HCT116 (cell line): ENCODE results near the gene THSD4. TPM values are rescaled to one million over a fixed set of nuclear protein-coding genes. Genes with fewer than 3 reads are reported as not detected.

Source experiments
- ATAC-seq: fragments of 200-7000 bp; cut with Tn5 transposase; 2 replicates; pipeline ENCODE4 v1.9.1; 2020; ENCODE audit warnings: mild to moderate bottlenecking, moderate library complexity
- BruUV-seq: library from RNA; stranded (reverse); fragments of 400-500 nt; replicated peaks from 2 replicates; lab custom pipeline; 2021; lab: Mats Ljungman, UMichigan
- CTCF ChIA-PET: fragments of 300-600 bp; sonication (Branson Sonifier 250); formaldehyde crosslinking; loops from one replicate; lab custom pipeline; 2021; ENCODE audit warnings: antibody characterized with exemption; lab: Charles Lee
- POLR2A ChIA-PET: fragments of 300-600, 350-600 bp; sonication (Branson Sonifier 250); formaldehyde crosslinking; loops from one replicate; lab custom pipeline; 2021; ENCODE audit warnings: antibody characterized with exemption; lab: Charles Lee
- RAD21 ChIA-PET, 2 experiments: fragments of 300-600 bp; sonication (Branson Sonifier 250); formaldehyde crosslinking; loops; one replicate each; lab custom pipeline; 2023; ENCODE audit warnings: low total read pairs in 2 of 2; ENCODE audit not compliant: uncharacterized antibody in 2 of 2, unreplicated experiment in 2 of 2, low non-redundant PET in 1 of 2; lab: Charles Lee
- DNase-seq: peaks from one replicate; pipeline ENCODE4 v3.0.0-alpha.2; 2010; ENCODE audit warnings: low read depth, low spot score
- H2AFZ ChIP-seq: fragments of 200-600 bp; shearing (Covaris generic), sonication (generic); 2 replicates; pipeline ENCODE4 v1.6.1; 2017; ENCODE audit warnings: low read depth, mixed run types, mixed read lengths, antibody characterized with exemption, low read length; ENCODE audit not compliant: poor library complexity, severe bottlenecking
- H3K27ac ChIP-seq: 2 replicates; pipeline ENCODE4 v1.5.1; 2012; ENCODE audit warnings: low read depth, low read length
- H3K27me3 ChIP-seq: fragments of 200-600 bp; sonication (generic); 2 replicates; pipeline ENCODE4 v1.6.1; 2016; ENCODE audit warnings: mixed run types, low read length, mixed read lengths; ENCODE audit not compliant: insufficient read depth
- H3K36me3 ChIP-seq, 2 experiments: fragments of 200-500 bp in 1 of 2; fragments of 200-600 bp in 1 of 2; sonication (Bioruptor generic) in 1 of 2; sonication (generic) in 1 of 2; 2 replicates each; pipeline versions ENCODE4 v1.5.1 to v1.6.1; 2014 to 2016; ENCODE audit warnings: low read length in 2 of 2, inconsistent platforms in 1 of 2, mixed read lengths in 1 of 2, mixed run types in 1 of 2; ENCODE audit not compliant: insufficient read depth in 2 of 2, control insufficient read depth in 1 of 2
- H3K4me1 ChIP-seq, 2 experiments: fragments of 200-600 bp in 1 of 2; sonication (generic) in 1 of 2; 2 replicates each; pipeline versions ENCODE4 v1.5.1 to v1.6.1; 2012 to 2017; ENCODE audit warnings: low read length in 2 of 2, inconsistent platforms in 1 of 2, mild to moderate bottlenecking in 1 of 2, mixed read lengths in 1 of 2, mixed run types in 1 of 2, moderate library complexity in 1 of 2; ENCODE audit not compliant: insufficient read depth in 2 of 2, control insufficient read depth in 1 of 2
- H3K4me2 ChIP-seq: fragments of 200-600 bp; sonication (generic); 2 replicates; pipeline ENCODE4 v1.6.1; 2017; ENCODE audit warnings: mixed run types, low read length, mixed read lengths
- H3K4me3 ChIP-seq, 2 experiments: fragments of 200-600 bp in 1 of 2; sonication (generic) in 1 of 2; replicated peaks in 1 of 2; 2 replicates each; pipeline ENCODE4 v1.5.1; 2011 to 2016; ENCODE audit warnings: low read length in 2 of 2, control low read depth in 1 of 2, low read depth in 1 of 2, mild to moderate bottlenecking in 1 of 2, mixed read lengths in 1 of 2, mixed run types in 1 of 2
- H3K79me2 ChIP-seq: fragments of 200-600 bp; sonication (generic); 2 replicates; pipeline ENCODE4 v1.6.1; 2017; ENCODE audit warnings: mild to moderate bottlenecking, mixed run types, low read length, moderate library complexity, mixed read lengths; ENCODE audit not compliant: insufficient read depth
- H3K9ac ChIP-seq: fragments of 200-600 bp; sonication (generic); 2 replicates; pipeline ENCODE4 v1.6.1; 2016; ENCODE audit warnings: low read length, mixed read lengths
- H3K9me2 ChIP-seq: fragments of 200-600 bp; sonication (generic), shearing (Covaris generic); 2 replicates; pipeline ENCODE4 v1.6.1; 2017; ENCODE audit warnings: mixed run types, mild to moderate bottlenecking, moderate library complexity; ENCODE audit not compliant: insufficient read depth
- H3K9me3 ChIP-seq, 2 experiments: fragments of 200-500 bp in 1 of 2; fragments of 200-600 bp in 1 of 2; sonication (Bioruptor generic) in 1 of 2; sonication (generic) in 1 of 2; 2 replicates each; pipeline ENCODE4 v1.6.1; 2014 to 2017; ENCODE audit warnings: low read length in 2 of 2, mixed read lengths in 2 of 2, inconsistent platforms in 1 of 2, low read depth in 1 of 2, mild to moderate bottlenecking in 1 of 2, mixed run types in 1 of 2, moderate library complexity in 1 of 2; ENCODE audit not compliant: control insufficient read depth in 1 of 2, insufficient read depth in 1 of 2
- H4K20me1 ChIP-seq: fragments of 200-600 bp; sonication (generic), shearing (Covaris generic); 2 replicates; pipeline ENCODE4 v1.6.1; 2017; ENCODE audit warnings: mixed run types, mild to moderate bottlenecking, moderate library complexity; ENCODE audit not compliant: insufficient read depth
- CBX3 ChIP-seq: IDR thresholded peaks from 2 replicates; pipeline ENCODE4 v1.6.1; 2012; ENCODE audit warnings: low read depth
- FOSL1 ChIP-seq: IDR thresholded peaks from 2 replicates; pipeline ENCODE4 v1.6.1; 2012; ENCODE audit warnings: low read depth
- POLR2A ChIP-seq: IDR thresholded peaks from 2 replicates; pipeline ENCODE4 v1.7.0; 2011; ENCODE audit warnings: borderline replicate concordance; ENCODE audit not compliant: insufficient read depth, insufficient read length; ENCODE audit errors: extremely low read depth
- SP1 ChIP-seq: IDR thresholded peaks from 2 replicates; pipeline ENCODE4 v1.6.1; 2012; ENCODE audit warnings: low read depth
- TCF7L2 ChIP-seq: IDR thresholded peaks from 2 replicates; pipeline ENCODE4 v1.7.0; 2011; ENCODE audit warnings: borderline replicate concordance, inconsistent platforms; ENCODE audit not compliant: insufficient read depth, insufficient read length; ENCODE audit errors: extremely low read depth
- ZFX ChIP-seq: fragments of 450-650 bp; IDR thresholded peaks from 2 replicates; pipeline ENCODE4 v1.6.1; 2017
- intact Hi-C: fragments of 100-400 bp; cut with micrococcal nuclease; formaldehyde crosslinking; loops from 2 replicates; pipeline ENCODE4 v1.10.0; 2022
- total RNA-seq: library from RNA; stranded (reverse); gene quantifications from one replicate; pipeline ENCODE4 v1.2.1, GENCODE V29; 2021; ENCODE audit not compliant: unreplicated experiment
- TF ChIP-seq, protein P1 (sequence below): IDR thresholded peaks from 2 replicates; pipeline ENCODE4 v1.6.1; 2012
- TF ChIP-seq, protein P2 (sequence below): IDR thresholded peaks from 2 replicates; pipeline ENCODE4 v1.6.1; 2012; ENCODE audit warnings: low read depth
- TF ChIP-seq, protein P3 (sequence below): IDR thresholded peaks from 2 replicates; pipeline ENCODE4 v1.6.1; 2011; ENCODE audit warnings: mild to moderate bottlenecking, low read length, moderate library complexity; ENCODE audit not compliant: insufficient replicate concordance; ENCODE audit errors: extremely low read depth

The THSD4 gene
- total RNA-seq, 1 experiment from 2014 or later, result 30.5 TPM

DNA sequence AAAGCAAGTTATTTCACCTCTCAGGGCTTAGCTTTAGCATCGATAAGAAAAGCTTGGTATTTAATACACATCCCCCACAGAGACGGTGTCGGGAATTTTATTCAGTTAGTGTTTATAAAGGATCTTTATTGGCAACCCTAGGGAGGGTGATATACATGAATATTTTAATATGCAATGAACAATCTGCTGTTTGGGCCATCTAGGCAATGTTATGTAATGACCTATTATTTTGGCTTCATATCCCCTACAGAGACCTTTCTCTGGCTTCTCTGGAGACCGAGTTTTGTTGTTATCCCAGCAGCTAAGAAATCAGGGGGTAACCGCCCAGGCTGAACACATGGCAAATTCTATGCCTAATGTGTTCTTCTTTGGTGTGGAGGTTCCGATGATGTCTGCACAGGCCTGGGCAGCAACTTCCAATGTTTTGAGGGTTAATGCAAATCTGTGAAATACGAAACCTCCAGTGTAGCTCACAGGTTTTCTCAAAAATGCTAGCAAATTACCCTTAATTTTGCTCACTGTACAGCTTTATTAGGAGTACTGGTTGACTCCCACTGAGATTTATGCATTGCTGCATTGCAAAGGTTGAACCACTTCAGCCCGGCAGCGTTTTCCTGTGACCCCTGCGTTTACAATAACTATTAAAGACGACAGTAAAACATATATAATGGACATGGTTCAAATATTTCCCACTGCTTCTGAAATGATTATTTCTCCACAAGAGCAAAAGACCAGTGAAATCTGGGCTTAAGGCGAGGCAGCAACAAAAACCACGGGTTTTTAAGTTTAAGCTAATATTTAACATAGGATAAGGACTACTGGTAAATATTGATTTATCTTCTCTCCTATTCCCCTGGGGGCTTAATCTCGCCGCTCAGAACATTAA is 396.8 kb downstream of the THSD4 start:
- ChIA-PET POLR2A (no interaction called here), CTCF (no interaction called here), RAD21 (no interaction called here)
- Histone ChIP-seq H3K79me2 (no peaks in the 10 kb centered on the region), H2AFZ (no peak overlapping the region), H3K27me3 (no peaks in the 10 kb centered on the region), H3K4me1 (peaks cover 0 to 7% of the 10 kb centered on the region in 2 experiments; a peak in 1 of 4 replicates), H3K4me2 (no peak overlapping the region), H3K4me3 (no peak overlapping the region), H3K9me3 (no peaks in the 10 kb centered on the region), H4K20me1 (no peaks in the 10 kb centered on the region), H3K9me2 (no peaks in the 10 kb centered on the region), H3K27ac (no peak overlapping the region), H3K9ac (no peak overlapping the region), H3K36me3 (no peaks in the 10 kb centered on the region)
- no peak for DNase-seq
- no TSS peak for BruUV-seq
- intact Hi-C loops, result no loop called here
- TF ChIP-seq, protein P1, sequence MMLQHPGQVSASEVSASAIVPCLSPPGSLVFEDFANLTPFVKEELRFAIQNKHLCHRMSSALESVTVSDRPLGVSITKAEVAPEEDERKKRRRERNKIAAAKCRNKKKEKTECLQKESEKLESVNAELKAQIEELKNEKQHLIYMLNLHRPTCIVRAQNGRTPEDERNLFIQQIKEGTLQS, result no peak
- no peak for TF ChIP-seq CBX3
- no peak for TF ChIP-seq TCF7L2
- no peak for TF ChIP-seq POLR2A
- no peak for TF ChIP-seq SP1
- no peak for TF ChIP-seq ZFX
- TF ChIP-seq, protein P2, sequence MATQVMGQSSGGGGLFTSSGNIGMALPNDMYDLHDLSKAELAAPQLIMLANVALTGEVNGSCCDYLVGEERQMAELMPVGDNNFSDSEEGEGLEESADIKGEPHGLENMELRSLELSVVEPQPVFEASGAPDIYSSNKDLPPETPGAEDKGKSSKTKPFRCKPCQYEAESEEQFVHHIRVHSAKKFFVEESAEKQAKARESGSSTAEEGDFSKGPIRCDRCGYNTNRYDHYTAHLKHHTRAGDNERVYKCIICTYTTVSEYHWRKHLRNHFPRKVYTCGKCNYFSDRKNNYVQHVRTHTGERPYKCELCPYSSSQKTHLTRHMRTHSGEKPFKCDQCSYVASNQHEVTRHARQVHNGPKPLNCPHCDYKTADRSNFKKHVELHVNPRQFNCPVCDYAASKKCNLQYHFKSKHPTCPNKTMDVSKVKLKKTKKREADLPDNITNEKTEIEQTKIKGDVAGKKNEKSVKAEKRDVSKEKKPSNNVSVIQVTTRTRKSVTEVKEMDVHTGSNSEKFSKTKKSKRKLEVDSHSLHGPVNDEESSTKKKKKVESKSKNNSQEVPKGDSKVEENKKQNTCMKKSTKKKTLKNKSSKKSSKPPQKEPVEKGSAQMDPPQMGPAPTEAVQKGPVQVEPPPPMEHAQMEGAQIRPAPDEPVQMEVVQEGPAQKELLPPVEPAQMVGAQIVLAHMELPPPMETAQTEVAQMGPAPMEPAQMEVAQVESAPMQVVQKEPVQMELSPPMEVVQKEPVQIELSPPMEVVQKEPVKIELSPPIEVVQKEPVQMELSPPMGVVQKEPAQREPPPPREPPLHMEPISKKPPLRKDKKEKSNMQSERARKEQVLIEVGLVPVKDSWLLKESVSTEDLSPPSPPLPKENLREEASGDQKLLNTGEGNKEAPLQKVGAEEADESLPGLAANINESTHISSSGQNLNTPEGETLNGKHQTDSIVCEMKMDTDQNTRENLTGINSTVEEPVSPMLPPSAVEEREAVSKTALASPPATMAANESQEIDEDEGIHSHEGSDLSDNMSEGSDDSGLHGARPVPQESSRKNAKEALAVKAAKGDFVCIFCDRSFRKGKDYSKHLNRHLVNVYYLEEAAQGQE, result no peak
- TF ChIP-seq, protein P3, sequence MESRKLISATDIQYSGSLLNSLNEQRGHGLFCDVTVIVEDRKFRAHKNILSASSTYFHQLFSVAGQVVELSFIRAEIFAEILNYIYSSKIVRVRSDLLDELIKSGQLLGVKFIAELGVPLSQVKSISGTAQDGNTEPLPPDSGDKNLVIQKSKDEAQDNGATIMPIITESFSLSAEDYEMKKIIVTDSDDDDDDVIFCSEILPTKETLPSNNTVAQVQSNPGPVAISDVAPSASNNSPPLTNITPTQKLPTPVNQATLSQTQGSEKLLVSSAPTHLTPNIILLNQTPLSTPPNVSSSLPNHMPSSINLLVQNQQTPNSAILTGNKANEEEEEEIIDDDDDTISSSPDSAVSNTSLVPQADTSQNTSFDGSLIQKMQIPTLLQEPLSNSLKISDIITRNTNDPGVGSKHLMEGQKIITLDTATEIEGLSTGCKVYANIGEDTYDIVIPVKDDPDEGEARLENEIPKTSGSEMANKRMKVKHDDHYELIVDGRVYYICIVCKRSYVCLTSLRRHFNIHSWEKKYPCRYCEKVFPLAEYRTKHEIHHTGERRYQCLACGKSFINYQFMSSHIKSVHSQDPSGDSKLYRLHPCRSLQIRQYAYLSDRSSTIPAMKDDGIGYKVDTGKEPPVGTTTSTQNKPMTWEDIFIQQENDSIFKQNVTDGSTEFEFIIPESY, result no peak
- TF ChIP-seq FOSL1, result no peak
- ATAC-seq, result no peak
